Stimulated activated CD8-positive, alpha-beta memory T cell treated with anti-CD3 and anti-CD28 coated beads, Interleukin-7, amount 100 ng/mL, for 24 hours (primary cell): ENCODE results near the gene MAT2A.
"Not testable (repeated sequence)": the region's sequence is repeated elsewhere in the genome, so short reads cannot be mapped to it uniquely, and the experiment has no call there.

Experiments
- DNase-seq: peaks from one replicate; pipeline ENCODE4 v3.0.0-alpha.2; 2020; ENCODE audit warnings: low read depth

Gene MAT2A

GRCh38 chr2:85579266-85579935 lies 40.4 kb downstream of the MAT2A start:
- no peak for DNase-seq

DNA sequence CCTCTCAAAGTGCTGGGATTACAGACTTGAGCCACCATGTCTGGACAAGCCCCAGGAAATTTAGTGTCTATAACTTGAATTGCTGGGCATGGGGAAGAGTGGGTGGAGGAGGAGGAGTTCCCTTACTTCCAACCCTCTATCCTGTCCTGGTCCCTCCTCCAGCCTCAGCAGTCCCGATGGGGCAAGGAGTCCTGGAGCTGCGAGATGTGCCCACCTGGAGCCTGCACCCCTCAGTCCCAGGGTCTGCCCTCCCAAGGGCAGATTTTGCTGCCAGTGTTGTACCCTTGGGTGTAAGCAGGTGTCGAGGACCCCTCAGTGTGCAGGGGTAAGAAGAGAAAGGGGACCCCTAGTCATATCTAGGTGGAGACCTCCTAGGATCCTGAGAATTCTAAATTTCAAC lies 41.2 kb downstream of the MAT2A start:
- DNase-seq: no peak

- no peak for DNase-seq
Observed at GRCh38 chr2:85582492-85582891, 43.5 kb downstream of the MAT2A start.

DNA sequence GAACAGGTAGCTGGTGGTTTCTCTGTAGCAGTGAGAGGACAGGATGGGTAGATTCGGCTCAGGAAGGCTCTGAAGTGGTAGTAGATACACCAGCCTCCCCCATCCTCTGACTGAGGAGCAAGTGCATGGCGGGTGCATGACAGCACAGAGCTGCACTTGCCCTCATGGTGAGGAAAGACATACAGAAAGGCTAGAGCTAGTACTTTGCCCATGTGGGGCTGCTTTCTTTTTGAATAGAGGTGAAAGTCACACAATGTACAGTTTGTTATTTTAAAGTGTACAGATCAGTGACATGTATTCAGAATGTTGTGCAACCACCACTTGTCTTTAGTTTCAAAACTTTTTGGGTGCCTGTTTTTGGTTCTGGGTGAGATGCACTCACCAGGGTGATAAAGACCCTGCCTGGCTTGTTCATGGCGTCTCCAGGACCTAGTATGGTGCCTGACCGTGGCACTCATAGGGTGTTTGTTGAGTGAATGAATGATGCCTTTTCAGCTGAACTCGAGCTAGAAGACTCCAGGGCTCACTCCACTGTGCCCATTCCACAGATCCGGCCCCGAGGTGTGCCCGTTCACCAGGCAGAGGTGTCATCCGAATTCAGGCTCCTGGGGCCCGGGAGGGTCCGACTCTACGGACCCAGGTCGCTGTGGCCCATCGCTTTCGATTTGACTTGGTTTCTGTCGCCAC lies 44.8 kb downstream of the MAT2A start:
- no peak for DNase-seq

DNA sequence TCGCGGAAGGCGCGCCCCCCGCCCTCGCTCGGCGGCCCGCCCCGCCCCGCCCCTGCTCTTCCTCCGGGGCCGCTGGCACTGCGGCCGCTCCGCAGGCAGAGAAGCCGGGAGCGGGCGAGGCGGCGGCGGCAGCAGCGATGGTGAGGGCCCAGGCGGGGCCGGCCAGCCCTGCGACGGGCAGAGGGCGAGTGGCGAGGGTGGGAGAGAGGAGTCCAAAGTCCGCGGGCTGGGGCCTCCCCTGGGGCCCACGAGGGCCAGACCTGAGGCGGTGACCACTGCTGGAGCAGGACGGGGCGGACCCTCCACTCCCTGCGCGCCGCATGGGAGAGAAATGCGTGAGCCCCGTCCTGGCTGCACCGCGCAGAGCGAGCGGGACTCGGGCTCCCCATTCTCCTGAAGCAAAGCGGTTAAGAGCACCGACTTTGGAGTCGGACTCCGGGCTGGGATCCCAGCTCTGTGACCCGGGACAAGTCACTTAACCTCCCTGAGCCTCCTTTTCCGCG lies 45.4 kb downstream of the MAT2A start, which contains the start of gene VAMP5:
Gene VAMP5, plus strand, starts transcription at position 78 of the 503 bp plus-strand sequence. Its CDS starts 60 bp downstream, at position 138.
- DNase-seq: no peak

DNA sequence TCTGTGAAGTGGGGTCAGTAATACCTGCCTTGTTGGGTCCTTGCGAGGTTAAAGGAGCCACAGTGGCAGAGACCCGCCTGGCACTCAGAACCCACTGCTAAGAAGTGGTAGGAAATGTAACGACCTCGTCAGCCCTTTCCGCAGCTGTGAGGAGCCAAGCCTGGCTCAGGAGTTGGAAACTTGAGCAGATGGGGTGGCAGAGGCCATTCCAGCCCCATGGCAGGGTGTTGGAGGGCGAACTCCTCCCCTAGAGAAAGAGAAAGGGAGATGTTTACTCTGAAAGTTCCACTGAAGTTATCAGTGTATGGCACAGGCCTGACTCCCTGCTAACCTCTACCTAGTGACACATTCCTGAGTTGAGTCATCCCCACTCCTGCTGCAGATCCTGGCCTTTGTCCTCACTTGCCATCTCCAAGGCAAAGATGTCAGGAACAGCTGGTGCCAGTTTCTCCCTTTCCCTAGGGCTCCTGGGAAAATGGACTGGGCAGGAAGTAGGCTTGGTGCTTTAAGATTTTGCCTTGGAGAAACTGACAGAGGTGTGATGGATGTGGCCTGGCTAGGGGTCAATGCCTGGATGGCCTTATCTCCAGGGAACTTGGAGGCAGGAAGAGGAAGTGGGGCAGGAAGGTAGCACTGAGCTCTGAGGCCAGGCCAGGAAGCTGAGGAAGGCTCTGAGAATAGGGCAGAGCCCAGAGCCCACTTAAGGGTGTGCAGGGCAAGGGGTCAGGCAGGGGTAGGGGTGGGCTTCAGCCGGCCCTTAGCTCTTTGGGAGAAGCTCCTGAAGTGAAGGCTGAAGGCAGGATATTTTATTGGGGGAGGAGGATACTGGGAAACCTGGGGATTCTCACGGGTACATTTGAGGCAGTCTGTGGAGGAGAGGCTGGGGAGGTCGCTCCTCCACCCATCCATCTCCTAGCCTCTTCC lies 46.2 kb downstream of the MAT2A start:
- no peak for DNase-seq

- no peak for DNase-seq
Observed at GRCh38 chr2:85585781-85586105, 46.8 kb downstream of the MAT2A start.

GRCh38 chr2:85588236-85588635 lies 49.3 kb downstream of the MAT2A start:
- DNase-seq: no peak

DNA sequence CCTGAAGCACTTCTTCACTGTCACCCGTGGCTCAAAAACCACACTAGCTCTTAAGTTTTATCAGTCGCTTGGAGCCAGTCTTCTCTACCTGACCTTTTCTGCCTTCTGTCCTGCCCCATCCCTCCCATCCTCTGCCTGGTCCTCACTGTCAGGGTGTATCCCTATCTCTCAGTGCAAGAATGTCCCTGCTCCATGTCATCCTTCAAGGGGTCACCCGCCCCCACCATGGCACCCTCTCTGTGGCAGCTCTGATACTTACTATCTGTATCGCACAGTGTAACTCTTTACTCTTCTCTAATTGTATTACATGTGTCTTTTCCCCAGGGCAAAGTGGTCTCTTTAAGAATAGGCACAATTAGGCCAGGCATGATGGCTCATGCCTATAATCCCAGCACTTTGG lies 49.7 kb downstream of the MAT2A start:
- DNase-seq: no peak

DNA sequence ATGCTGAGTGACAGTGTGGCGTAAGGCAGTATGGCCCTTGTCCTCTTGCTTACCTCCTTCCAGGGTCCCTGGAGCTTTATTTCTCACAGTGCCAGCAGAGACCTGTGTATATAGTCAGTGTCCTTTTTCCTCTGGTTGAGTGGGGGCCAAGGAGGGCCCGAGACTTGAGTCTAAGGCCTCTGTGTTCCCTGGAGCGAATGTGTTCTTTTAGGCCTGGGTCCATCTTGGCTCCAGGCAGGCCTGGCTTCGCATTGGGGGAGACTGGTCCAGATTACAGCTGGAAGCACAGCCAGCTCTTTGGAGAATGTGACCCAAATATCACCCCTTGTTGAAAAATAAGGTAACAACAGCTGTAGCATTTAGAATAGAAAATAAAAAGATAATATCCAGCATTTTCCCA lies 50.2 kb downstream of the MAT2A start:
- no peak for DNase-seq

GRCh38 chr2:85589982-85590791 lies 51.2 kb downstream of the MAT2A start:
- no peak for DNase-seq

DNA sequence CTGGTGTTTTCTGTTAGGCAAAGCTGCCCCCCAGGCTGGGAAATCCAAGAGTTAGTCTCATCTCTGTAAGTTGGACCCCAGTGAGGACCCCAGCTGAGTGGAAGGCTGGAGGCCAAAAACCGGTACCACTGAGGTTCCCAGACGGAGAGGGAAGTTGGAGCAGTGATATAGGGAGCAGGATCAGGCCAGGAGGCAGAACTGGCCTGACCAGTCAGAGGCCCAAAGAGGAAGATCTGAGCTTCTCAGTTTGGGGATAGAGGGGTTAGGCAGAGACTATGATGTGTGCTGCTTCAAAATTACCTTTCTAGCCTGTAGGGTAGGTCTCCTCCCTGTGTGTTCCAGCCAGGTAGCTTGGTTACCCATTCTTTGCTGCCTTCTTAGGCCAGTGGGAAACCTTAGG lies 52.0 kb downstream of the MAT2A start:
- no peak for DNase-seq

DNA sequence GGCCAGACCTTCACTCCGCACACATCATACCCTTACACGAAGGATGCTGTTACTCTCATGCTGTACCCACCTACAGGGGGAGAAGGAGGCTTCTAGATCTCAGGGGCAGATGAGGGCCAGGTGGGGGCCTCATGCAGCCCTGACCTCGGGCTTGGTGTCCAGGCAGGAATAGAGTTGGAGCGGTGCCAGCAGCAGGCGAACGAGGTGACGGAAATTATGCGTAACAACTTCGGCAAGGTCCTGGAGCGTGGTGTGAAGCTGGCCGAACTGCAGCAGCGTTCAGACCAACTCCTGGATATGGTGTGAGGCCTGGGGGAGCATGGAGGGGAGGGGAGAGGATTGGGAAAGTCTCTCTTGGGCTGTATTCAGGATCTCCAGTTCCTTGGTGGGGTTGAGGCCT lies 52.6 kb downstream of the MAT2A start:
- no peak for DNase-seq

GRCh38 chr2:85592299-85592698 lies 53.3 kb downstream of the MAT2A start:
- not testable (repeated sequence) for DNase-seq

DNA sequence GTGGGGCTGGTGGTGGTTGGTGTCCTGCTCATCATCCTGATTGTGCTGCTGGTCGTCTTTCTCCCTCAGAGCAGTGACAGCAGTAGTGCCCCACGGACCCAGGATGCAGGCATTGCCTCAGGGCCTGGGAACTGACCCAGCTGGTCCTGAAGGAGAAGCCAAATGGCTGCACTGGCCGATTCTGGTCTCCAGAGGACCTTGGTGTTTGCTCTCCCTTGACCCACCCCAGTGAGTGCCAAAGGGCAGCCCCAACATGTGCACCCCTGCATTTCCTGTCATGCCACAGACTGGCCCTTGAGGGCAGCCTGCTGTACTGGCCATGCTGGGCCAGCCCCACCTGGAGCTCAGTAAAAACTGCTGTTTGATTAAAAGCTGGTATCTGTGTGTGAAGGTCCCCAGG lies 54.1 kb downstream of the MAT2A start:
- no peak for DNase-seq
